Stomach (tissue), 4 donors: ENCODE data around the gene KRT7.

Experiments
- CTCF ChIP-seq, 7 experiments: fragments of 450-650 bp in 4 of 7; fragments of 200-600 bp in 3 of 7; sonication (generic) in 3 of 7; IDR thresholded peaks; one replicate each; pipeline ENCODE4 v1.5.1; 2016 to 2019; ENCODE audit warnings: antibody characterized with exemption in 7 of 7, control low read depth in 2 of 7, mild to moderate bottlenecking in 1 of 7
- EP300 ChIP-seq: sonication (generic); formaldehyde crosslinking; IDR thresholded peaks from one replicate; pipeline ENCODE4 v1.6.1; 2017; ENCODE audit warnings: antibody characterized with exemption
- POLR2A ChIP-seq, 4 donors: fragments of 450-650 bp; IDR thresholded peaks; one replicate each; pipeline ENCODE4 v1.6.1; 2016; ENCODE audit warnings: antibody characterized with exemption in 4 of 4, control low read depth in 2 of 4, mild to moderate bottlenecking in 1 of 4, moderate library complexity in 1 of 4

- no peak for TF ChIP-seq EP300
- no peak for TF ChIP-seq CTCF (IDR thresholded peaks at IDR 0.05)
- TF ChIP-seq POLR2A (IDR thresholded peaks at IDR 0.05) = no peak
Measured at GRCh38 chr12:52211716-52212585, 21.1 kb upstream of the KRT7 start.
